ENCODE results near the gene OR1F1. TPM values are rescaled to one million over a fixed set of nuclear protein-coding genes. Genes with fewer than 3 reads are reported as not detected.

The OR1F1 gene
- total RNA-seq, 1 experiment from 2014 or later = not detected

GRCh38 chr16:3248596-3248995 is 60.6 kb downstream of the OR1F1 start:
- Histone ChIP-seq H2BK20ac (ENCODE audit: low read depth, low read length, poor library complexity, severe bottlenecking) (no peak overlapping the region), H2BK120ac (ENCODE audit: low read depth, low read length, poor library complexity, severe bottlenecking) (no peak overlapping the region), H4K20me1 (ENCODE audit: control insufficient read depth, insufficient read depth, insufficient read length) (no peaks in the 10 kb centered on the region), H3K18ac (ENCODE audit: insufficient read length, low read depth, low read length) (no peak overlapping the region), H3K4me1 (ENCODE audit: insufficient read depth, low read length) (no peaks in the 10 kb centered on the region), H3K79me2 (ENCODE audit: insufficient read depth, low read length) (no peaks in the 10 kb centered on the region), H3K27ac (ENCODE audit: insufficient read length, low read depth, low read length) (no peak overlapping the region), H2AFZ (ENCODE audit: low read length) (no peak overlapping the region), H4K91ac (ENCODE audit: insufficient read length, low read depth, low read length) (no peak overlapping the region), H2BK15ac (ENCODE audit: low read depth, low read length) (no peak overlapping the region), H3K4ac (ENCODE audit: low read depth, low read length) (no peak overlapping the region), H3K56ac (ENCODE audit: insufficient read length, low read depth, low read length) (no peak overlapping the region), H2BK12ac (ENCODE audit: insufficient read length, low read depth, low read length) (no peak overlapping the region), H3K23me2 (ENCODE audit: insufficient read length, low read depth, low read length, poor library complexity, severe bottlenecking) (no peaks in the 10 kb centered on the region), H4K5ac (ENCODE audit: insufficient read length, low read depth, low read length) (no peak overlapping the region), H3K14ac (ENCODE audit: insufficient read depth, low read length) (no peak overlapping the region), H3K27me3 (ENCODE audit: insufficient read depth, low read length) (no peaks in the 10 kb centered on the region), H3T11ph (ENCODE audit: low read length) (no peak overlapping the region), H3K79me1 (ENCODE audit: insufficient read depth, low read depth, low read length, poor library complexity, severe bottlenecking) (no peaks in the 10 kb centered on the region), H3K9me3 (ENCODE audit: control insufficient read depth, low read depth, low read length) (no peaks in the 10 kb centered on the region), H3K9ac (ENCODE audit: extremely low read depth, insufficient read length, low read length) (no peak overlapping the region), H3K4me2 (ENCODE audit: insufficient read depth, insufficient read length, low read length) (no peak overlapping the region), H2AK5ac (ENCODE audit: insufficient read length, low read length) (no peak overlapping the region), H2BK5ac (ENCODE audit: insufficient read length, low read length) (no peak overlapping the region), H3K23ac (ENCODE audit: insufficient read length, low read depth, low read length) (no peak overlapping the region), H4K8ac (replicated peaks; ENCODE audit: insufficient read length, low read depth, low read length) (no peak overlapping the region)
- no peaks in the 10 kb centered on the region for H3K4me1 Mint-ChIP-seq
- no peak overlapping the region for H3K4me3 Mint-ChIP-seq
- peaks cover 68 to 77% of the 10 kb centered on the region in 2 experiments for H3K9me3 Mint-ChIP-seq
- peaks cover 0 to 4% (median 0%) of the 10 kb centered on the region in 3 experiments; a peak in 3 of 7 replicates for H3K36me3 Mint-ChIP-seq (ENCODE audit: insufficient read depth in 1 of 3, low read depth in 3 of 3)
- TF ChIP-seq, protein P1, sequence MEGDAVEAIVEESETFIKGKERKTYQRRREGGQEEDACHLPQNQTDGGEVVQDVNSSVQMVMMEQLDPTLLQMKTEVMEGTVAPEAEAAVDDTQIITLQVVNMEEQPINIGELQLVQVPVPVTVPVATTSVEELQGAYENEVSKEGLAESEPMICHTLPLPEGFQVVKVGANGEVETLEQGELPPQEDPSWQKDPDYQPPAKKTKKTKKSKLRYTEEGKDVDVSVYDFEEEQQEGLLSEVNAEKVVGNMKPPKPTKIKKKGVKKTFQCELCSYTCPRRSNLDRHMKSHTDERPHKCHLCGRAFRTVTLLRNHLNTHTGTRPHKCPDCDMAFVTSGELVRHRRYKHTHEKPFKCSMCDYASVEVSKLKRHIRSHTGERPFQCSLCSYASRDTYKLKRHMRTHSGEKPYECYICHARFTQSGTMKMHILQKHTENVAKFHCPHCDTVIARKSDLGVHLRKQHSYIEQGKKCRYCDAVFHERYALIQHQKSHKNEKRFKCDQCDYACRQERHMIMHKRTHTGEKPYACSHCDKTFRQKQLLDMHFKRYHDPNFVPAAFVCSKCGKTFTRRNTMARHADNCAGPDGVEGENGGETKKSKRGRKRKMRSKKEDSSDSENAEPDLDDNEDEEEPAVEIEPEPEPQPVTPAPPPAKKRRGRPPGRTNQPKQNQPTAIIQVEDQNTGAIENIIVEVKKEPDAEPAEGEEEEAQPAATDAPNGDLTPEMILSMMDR (conservative IDR thresholded peaks at IDR 0.05) = no peak
- H3K27ac Mint-ChIP-seq = no peak overlapping the region
- no peak for DNase-seq
- peaks cover 13% of the 10 kb centered on the region for H3K27me3 Mint-ChIP-seq (ENCODE audit: low read depth)
- WGBS (ENCODE audit: extremely low coverage, insufficient read length, low lambda C conversion rate) = no CpG with 5 or more reads among the region's 5 CpGs
